ENCODE data around the gene PACSIN2. TPM values are rescaled to one million over a fixed set of nuclear protein-coding genes. Genes with fewer than 3 reads are reported as not detected.
A peak's percentile ranks its signal among the peaks of the same experiment; 100 is the strongest.

PACSIN2 gene
- total and polyA plus RNA-seq, 10 of the 15 experiments (the other 5 are each of a cell fraction or from before 2014, with no cell fraction given): 0.93 to 78.7 (median 46.8) TPM

- WGBS (ENCODE audit: insufficient coverage, insufficient replicate concordance, low lambda C conversion rate, missing lambda C conversion rate): 75% methylated on average over 13 of the region's 13 CpGs
- intact Hi-C loops (cut with micrococcal nuclease; ENCODE audit: unreplicated experiment): no loop called here
- FAIRE-seq (no peak), ATAC-seq (peak; percentile 67), DNase-seq (ENCODE audit: low read depth, low spot score) (no peak)
- Histone ChIP-seq H3K4me1 (ENCODE audit: control insufficient read depth, insufficient read depth, low read length) (peaks cover 31% of the 10 kb centered on the region), H3K79me2 (ENCODE audit: control insufficient read depth, insufficient read depth, low read length) (peaks cover 51% of the 10 kb centered on the region), H3K27me3 (replicated peaks in 1 of 2; ENCODE audit: control insufficient read depth in 2 of 2, insufficient read depth in 2 of 2, low read length in 1 of 2) (no peaks in the 10 kb centered on the region), H3K9ac (ENCODE audit: control insufficient read depth, insufficient read depth, low read length) (no peak overlapping the region), H3K4me3 (no peak overlapping the region), H2AFZ (ENCODE audit: control insufficient read depth, low read depth, low read length) (no peak overlapping the region), H3K4me2 (ENCODE audit: control insufficient read depth, insufficient read depth) (no peak overlapping the region), H4K20me1 (ENCODE audit: control insufficient read depth, insufficient read depth) (no peaks in the 10 kb centered on the region; the same call in 1 of the 2 replicates), H3K36me3 (ENCODE audit: control insufficient read depth in 2 of 2, insufficient read depth in 2 of 2, low read length in 1 of 2) (peaks cover 4 to 7% of the 10 kb centered on the region in 2 experiments; a peak in 3 of 4 replicates), H3K27ac (ENCODE audit: control insufficient read depth, insufficient read depth) (no peak overlapping the region; the same call in 1 of the 2 replicates), H3K9me3 (replicated peaks; ENCODE audit: control insufficient read depth, insufficient read depth, low read length) (no peaks in the 10 kb centered on the region)
- POLR2A ChIA-PET: interaction anchor here (0.7 to 1.4 kb wide), 5 partner anchors 10 to 54 kb away, joined by 3 to 5 read pairs (median 4); no protein-coding TSS in a partner anchor
- RAD21 ChIA-PET (ENCODE audit: unreplicated experiment): interaction anchor here (1.0 kb wide), 2 partner anchors 12 to 79 kb away, joined by 4 read pairs; no protein-coding TSS in a partner anchor
- CTCF ChIA-PET: interaction anchor here (0.6 to 1.7 kb wide), 9 partner anchors 10 to 232 kb away, joined by 3 to 5 read pairs (median 4); no protein-coding TSS in a partner anchor
- BruUV-seq (replicated peaks): no TSS peak
- SMC1A ChIA-PET (ENCODE audit: uncharacterized antibody, unreplicated experiment): interaction anchor here (0.6 to 2.2 kb wide), 9 partner anchors 12 to 43 kb away, joined by 3 to 6 read pairs (median 4); no protein-coding TSS in a partner anchor
- TF ChIP-seq PAX8 (IDR thresholded peaks at IDR 0.05) (no peak), ZNF687 (IDR thresholded peaks at IDR 0.05) (0 out of 2 replicates have a peak, but pooled peaks have one; percentile 19)
- in situ Hi-C loops (cut with MboI): no loop called here
Measured at GRCh38 chr22:42947211-42947990, 67.5 kb downstream of the PACSIN2 start.

Data from GM12878 (cell line).